ENCODE data around the gene TMUB1. TPM values are rescaled to one million over a fixed set of nuclear protein-coding genes. Genes with fewer than 3 reads are reported as not detected.

The TMUB1 gene
- total RNA-seq, 4 donors from 2014 or later, result 58.5 to 61.7 (median 60.4) TPM

DNA sequence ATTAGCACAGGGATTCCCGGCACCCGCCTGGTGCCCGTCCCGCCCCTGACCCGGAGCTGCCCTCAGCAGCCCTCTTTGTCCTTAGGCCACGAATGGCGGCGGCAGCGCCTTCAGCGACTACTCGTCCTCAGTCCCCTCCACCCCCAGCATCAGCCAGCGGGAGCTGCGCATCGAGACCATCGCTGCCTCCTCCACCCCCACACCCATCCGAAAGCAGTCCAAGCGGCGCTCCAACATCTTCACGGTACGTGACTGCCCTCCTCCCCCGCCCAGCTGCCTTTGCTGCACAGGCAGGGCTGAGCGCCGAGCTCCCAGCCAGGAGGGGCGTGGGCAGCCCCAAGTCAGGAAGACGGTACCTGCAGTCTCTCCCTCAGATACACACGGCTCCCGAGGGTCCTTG is 36.6 kb upstream of the TMUB1 start:
- DNase-seq (ENCODE audit: low spot score in 2 of 2), result no peak
- no peak overlapping the region for H3K4me3 ChIP-seq (ENCODE audit: low read depth, poor library complexity, severe bottlenecking)
- intact Hi-C loops (cut with DNase I; ENCODE audit: low total_unique reads), result loop anchor here (5.0 to 10.0 kb wide), 2 partner anchors 52 to 225 kb away; no protein-coding TSS in a partner anchor
- no peak for TF ChIP-seq POLR2A (IDR thresholded peaks at IDR 0.05)
- WGBS, 2 donors, result 84 to 91% methylated on average over 24 to 27 of the region's 27 CpGs

DNA sequence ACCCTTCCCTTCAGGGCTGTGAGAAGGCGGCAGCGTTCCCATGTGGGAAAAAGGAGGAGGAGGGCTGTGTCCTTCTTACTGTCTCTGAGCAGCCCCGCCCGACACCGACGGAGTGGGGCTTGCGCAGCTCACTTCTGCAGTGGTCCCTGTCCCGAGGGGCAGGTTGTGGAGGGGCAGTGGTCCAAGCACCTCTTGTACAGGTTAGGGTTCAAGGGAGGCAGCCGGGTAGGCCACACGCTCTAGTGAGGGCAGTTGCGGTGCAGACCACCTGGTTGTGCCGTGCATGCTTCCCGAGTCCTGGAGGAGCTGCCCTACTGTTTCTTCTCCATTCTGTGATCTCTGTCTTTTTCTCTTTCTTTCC is 35.7 kb upstream of the TMUB1 start:
- intact Hi-C loops (cut with DNase I; ENCODE audit: low total_unique reads), result loop anchor here (10.0 kb wide), 1 partner anchor 224 kb away; no protein-coding TSS in a partner anchor
- no peak for TF ChIP-seq POLR2A (IDR thresholded peaks at IDR 0.05)
- TF ChIP-seq, protein P1, sequence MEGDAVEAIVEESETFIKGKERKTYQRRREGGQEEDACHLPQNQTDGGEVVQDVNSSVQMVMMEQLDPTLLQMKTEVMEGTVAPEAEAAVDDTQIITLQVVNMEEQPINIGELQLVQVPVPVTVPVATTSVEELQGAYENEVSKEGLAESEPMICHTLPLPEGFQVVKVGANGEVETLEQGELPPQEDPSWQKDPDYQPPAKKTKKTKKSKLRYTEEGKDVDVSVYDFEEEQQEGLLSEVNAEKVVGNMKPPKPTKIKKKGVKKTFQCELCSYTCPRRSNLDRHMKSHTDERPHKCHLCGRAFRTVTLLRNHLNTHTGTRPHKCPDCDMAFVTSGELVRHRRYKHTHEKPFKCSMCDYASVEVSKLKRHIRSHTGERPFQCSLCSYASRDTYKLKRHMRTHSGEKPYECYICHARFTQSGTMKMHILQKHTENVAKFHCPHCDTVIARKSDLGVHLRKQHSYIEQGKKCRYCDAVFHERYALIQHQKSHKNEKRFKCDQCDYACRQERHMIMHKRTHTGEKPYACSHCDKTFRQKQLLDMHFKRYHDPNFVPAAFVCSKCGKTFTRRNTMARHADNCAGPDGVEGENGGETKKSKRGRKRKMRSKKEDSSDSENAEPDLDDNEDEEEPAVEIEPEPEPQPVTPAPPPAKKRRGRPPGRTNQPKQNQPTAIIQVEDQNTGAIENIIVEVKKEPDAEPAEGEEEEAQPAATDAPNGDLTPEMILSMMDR (IDR thresholded peaks at IDR 0.05), result no peak

DNA sequence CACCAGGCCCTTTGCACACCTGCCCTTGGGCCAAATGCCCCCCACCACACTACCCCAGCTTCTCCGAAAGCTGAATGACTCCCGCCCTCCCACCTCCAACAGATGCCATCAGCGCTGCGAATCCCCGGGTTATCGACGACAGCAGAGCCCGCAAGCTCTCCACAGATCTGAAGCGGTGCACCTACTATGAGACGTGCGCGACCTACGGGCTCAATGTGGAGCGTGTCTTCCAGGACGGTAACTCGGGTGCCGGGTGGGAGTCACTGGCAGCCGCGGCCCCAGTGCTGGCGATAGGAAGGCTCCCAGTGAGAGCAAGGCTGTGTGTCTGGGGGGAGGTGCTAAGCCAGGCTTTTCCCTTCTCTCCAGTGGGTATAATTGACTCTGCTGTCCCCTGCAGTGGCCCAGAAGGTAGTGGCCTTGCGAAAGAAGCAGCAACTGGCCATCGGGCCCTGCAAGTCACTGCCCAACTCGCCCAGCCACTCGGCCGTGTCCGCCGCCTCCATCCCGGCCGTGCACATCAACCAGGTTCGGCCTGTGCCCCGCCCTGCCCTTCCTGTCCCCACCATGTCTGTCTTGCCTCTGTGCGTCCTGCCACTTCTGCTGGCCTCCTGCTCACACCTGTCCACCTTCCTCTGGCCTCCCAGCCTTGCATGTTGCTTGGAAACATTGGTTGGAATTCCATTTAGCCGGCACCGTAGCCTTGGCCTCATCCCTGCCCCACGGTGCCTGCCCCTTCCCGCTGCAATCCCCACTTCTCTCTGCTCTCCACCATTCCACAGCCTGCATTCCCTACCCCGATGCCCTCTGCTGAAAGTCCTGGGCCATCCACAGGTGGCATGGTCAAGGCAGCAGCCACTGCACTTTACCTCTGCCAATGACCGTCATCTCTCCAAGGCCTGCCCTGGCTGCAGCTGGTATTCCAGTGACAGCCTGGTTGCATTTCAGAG is 35.1 kb upstream of the TMUB1 start:
- intact Hi-C loops (cut with DNase I; ENCODE audit: low total_unique reads), result loop anchor here (10.0 kb wide), 1 partner anchor 224 kb away; no protein-coding TSS in a partner anchor
- no peak for TF ChIP-seq POLR2A (IDR thresholded peaks at IDR 0.05)
- TF ChIP-seq, protein P1 (IDR thresholded peaks at IDR 0.05), result no peak
- no peak for DNase-seq (ENCODE audit: low spot score in 2 of 2)
- H3K4me3 ChIP-seq (ENCODE audit: low read depth, poor library complexity, severe bottlenecking), result no peak overlapping the region
- 92 to 94% methylated on average over 38 of the region's 38 CpGs for whole genome bisulfite sequencing, 2 donors

More for the DNA sequence above, 35.7 kb upstream of the TMUB1 start:
- 95 to 96% methylated on average over 13 of the region's 13 CpGs for WGBS, 2 donors
- H3K4me3 ChIP-seq (ENCODE audit: low read depth, poor library complexity, severe bottlenecking), result no peak overlapping the region
- no peak for DNase-seq (ENCODE audit: low spot score in 2 of 2)

DNA sequence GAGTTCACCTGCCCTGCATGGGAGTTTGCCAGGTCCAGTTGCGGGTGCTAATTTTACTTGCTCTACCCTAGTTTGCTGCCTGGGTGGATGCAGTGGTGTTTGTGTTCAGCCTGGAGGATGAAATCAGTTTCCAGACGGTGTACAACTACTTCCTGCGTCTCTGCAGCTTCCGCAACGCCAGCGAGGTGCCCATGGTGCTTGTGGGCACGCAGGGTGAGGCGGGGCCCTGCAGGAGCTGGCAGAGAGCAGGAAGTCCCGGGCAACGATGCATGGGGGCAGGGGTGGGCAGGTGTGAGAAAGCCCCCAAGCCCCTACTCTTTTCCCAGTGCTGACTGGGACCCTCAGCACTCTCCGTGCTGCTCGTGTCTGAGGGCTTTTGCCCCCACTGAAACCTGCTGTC is 34.3 kb upstream of the TMUB1 start:
- 45 to 66% methylated on average over 11 to 12 of the region's 12 CpGs for WGBS, 2 donors
- DNase-seq (ENCODE audit: low spot score in 2 of 2), result no peak
- intact Hi-C loops (cut with DNase I; ENCODE audit: low total_unique reads), result loop anchor here (10.0 kb wide), 1 partner anchor 223 kb away; no protein-coding TSS in a partner anchor
- TF ChIP-seq POLR2A (IDR thresholded peaks at IDR 0.05), result no peak
- TF ChIP-seq, protein P1 (IDR thresholded peaks at IDR 0.05), result no peak
- H3K4me3 ChIP-seq (ENCODE audit: low read depth, poor library complexity, severe bottlenecking), result no peak overlapping the region

DNA sequence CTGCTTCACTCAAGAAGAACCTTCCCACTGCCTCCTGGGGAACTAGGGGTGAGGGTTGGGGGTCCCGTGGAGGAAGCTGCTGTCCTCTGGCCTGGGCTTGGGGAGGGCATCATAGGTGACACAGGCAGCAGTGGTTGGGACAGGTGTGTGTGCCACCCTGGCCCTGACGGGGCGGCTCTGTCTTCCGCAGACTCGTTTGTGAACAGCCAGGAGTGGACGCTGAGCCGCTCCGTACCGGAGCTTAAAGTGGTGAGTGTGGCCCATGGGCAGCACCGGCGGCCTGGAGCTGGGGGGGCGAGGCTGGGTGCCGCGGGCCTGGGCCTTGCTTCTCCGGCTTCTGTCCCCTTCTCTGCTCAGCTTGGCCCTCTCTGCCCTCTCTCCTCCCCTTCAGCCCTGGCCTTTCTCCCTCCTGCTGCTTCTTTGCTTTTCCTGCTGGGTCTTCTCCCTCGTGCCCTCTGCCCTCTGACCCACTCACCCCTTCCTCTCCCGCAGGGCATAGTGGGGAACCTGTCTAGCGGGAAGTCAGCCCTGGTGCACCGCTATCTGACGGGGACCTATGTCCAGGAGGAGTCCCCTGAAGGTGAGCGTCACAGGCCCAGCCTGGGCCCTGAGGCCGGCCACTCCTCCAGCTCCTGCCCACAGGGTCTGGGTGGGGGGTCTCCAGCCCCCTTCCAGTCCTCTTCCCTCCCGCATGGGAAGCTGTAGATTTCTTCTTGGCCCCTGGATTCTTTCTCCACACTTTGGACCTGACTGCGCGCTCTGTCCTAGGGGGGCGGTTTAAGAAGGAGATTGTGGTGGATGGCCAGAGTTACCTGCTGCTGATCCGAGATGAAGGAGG is 33.5 kb upstream of the TMUB1 start:
- TF ChIP-seq POLR2A (IDR thresholded peaks at IDR 0.05), result no peak
- TF ChIP-seq, protein P1 (IDR thresholded peaks at IDR 0.05), result no peak
- no peak for DNase-seq (ENCODE audit: low spot score in 2 of 2)
- no peak overlapping the region for H3K4me3 ChIP-seq (ENCODE audit: low read depth, poor library complexity, severe bottlenecking)
- intact Hi-C loops (cut with DNase I; ENCODE audit: low total_unique reads), result loop anchor here (10.0 kb wide), 1 partner anchor 222 kb away; no protein-coding TSS in a partner anchor
- 69 to 71% methylated on average over 25 to 27 of the region's 27 CpGs for WGBS, 2 donors

Data from lower leg skin (tissue), 4 donors.